ENCODE data around the gene LIMCH1.

DNA sequence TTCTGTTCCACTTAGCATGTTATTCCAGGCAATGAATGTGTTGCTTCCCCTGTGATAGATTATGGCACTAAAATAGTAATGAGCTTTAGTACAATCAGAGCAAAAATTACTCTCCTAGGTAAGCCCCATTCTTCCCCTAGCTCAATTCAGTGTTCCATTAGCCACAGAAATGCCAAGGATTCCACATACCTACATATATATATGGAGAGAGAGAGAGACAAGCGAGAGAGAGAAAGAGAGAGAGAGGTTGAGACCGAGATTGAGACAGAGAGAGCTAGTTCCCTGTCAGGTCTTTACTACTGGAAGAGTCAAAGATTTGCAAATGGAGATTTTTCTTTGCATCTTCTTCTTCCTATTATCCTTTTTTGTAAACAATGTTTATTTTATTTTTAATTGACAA lies 8.7 kb downstream of the LIMCH1 start:
- TF ChIP-seq, protein P1, sequence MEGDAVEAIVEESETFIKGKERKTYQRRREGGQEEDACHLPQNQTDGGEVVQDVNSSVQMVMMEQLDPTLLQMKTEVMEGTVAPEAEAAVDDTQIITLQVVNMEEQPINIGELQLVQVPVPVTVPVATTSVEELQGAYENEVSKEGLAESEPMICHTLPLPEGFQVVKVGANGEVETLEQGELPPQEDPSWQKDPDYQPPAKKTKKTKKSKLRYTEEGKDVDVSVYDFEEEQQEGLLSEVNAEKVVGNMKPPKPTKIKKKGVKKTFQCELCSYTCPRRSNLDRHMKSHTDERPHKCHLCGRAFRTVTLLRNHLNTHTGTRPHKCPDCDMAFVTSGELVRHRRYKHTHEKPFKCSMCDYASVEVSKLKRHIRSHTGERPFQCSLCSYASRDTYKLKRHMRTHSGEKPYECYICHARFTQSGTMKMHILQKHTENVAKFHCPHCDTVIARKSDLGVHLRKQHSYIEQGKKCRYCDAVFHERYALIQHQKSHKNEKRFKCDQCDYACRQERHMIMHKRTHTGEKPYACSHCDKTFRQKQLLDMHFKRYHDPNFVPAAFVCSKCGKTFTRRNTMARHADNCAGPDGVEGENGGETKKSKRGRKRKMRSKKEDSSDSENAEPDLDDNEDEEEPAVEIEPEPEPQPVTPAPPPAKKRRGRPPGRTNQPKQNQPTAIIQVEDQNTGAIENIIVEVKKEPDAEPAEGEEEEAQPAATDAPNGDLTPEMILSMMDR (IDR thresholded peaks at IDR 0.05) = no peak
- TF ChIP-seq POLR2A (IDR thresholded peaks at IDR 0.05) = no peak
